Measurements from ENCODE around the gene ATXN2L. TPM values are rescaled to one million over a fixed set of nuclear protein-coding genes. Genes with fewer than 3 reads are reported as not detected.

ATXN2L gene
- total and polyA plus RNA-seq, 3 donors from 2014 or later: 242 to 521 (median 345) TPM

DNA sequence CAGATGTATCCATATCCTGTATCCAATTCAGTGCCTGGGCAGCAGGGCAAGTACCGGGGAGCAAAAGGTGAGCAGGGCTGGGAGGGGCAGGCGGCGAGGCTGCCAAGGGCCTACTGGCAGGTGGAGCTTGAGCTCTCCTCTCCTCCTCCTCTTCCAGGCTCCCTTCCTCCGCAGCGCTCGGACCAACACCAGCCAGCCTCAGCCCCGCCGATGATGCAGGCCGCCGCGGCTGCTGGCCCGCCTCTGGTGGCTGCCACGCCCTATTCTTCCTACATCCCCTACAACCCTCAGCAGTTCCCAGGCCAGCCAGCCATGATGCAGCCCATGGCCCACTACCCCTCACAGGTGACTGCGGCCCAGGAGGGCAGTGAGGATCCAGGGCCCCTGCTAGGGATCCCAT is 11.6 kb downstream of the ATXN2L start:
- WGBS, 2 donors: 92 to 93% methylated on average over 13 to 14 of the region's 14 CpGs
- no peaks in the 10 kb centered on the region for H3K36me3 ChIP-seq (ENCODE audit: low read depth, missing control alignments)

DNA sequence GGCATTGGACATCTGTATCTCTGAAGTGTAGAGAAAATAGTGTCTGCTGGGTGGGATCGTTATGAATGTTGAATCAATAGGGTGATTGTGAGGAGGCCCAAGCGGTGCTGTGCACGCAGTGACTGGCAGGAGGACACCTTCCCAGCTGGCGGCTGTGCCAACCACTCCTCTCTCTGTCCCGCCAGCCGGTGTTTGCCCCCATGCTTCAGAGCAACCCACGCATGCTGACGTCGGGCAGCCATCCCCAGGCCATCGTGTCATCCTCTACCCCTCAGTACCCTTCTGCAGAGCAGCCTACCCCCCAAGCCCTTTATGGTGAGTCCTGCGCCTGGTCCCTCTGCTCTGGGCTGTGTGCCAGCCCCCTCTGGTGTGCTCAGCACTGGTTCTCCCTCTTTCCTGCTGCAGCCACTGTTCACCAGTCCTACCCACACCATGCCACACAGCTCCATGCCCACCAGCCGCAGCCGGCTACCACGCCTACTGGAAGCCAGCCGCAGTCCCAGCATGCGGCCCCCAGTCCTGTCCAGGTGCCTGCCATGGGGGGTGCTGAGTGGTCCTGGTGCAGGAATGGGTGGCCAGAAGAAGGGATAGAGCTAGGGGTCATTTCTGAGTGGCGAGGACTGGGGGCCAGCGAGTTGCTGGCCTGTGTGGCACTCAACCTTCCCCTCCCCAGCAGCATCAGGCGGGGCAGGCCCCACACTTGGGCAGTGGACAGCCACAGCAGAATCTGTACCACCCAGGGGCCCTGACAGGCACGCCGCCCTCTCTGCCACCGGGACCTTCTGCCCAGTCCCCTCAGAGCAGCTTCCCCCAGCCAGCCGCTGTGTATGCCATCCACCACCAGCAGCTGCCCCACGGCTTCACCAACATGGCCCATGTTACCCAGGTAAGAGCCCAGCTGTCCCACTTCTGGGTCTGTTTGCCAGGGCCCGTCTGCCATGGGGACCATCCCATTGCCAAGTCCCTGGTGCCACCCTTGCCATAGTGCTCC is 12.4 kb downstream of the ATXN2L start:
- H3K27me3 ChIP-seq: no peaks in the 10 kb centered on the region
- 89 to 92% methylated on average over 24 to 25 of the region's 25 CpGs for WGBS, 2 donors
- no peak for DNase-seq
- no peaks in the 10 kb centered on the region for H3K4me1 ChIP-seq
- H3K27ac ChIP-seq: no peak overlapping the region
- H3K9me3 ChIP-seq: no peaks in the 10 kb centered on the region
- intact Hi-C loops (cut with DNase I; ENCODE audit: low total_unique reads): no loop called here
- TF ChIP-seq, protein P1, sequence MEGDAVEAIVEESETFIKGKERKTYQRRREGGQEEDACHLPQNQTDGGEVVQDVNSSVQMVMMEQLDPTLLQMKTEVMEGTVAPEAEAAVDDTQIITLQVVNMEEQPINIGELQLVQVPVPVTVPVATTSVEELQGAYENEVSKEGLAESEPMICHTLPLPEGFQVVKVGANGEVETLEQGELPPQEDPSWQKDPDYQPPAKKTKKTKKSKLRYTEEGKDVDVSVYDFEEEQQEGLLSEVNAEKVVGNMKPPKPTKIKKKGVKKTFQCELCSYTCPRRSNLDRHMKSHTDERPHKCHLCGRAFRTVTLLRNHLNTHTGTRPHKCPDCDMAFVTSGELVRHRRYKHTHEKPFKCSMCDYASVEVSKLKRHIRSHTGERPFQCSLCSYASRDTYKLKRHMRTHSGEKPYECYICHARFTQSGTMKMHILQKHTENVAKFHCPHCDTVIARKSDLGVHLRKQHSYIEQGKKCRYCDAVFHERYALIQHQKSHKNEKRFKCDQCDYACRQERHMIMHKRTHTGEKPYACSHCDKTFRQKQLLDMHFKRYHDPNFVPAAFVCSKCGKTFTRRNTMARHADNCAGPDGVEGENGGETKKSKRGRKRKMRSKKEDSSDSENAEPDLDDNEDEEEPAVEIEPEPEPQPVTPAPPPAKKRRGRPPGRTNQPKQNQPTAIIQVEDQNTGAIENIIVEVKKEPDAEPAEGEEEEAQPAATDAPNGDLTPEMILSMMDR (IDR thresholded peaks at IDR 0.05): no peak
- no peak for TF ChIP-seq POLR2A (IDR thresholded peaks at IDR 0.05)
- H3K4me3 ChIP-seq: no peak overlapping the region
- no peaks in the 10 kb centered on the region for H3K36me3 ChIP-seq (ENCODE audit: low read depth, missing control alignments)

More for the DNA sequence above, 11.6 kb downstream of the ATXN2L start:
- TF ChIP-seq, protein P1 (IDR thresholded peaks at IDR 0.05): no peak
- no peak for TF ChIP-seq POLR2A (IDR thresholded peaks at IDR 0.05)
- intact Hi-C loops (cut with DNase I; ENCODE audit: low total_unique reads): no loop called here
- Histone ChIP-seq H3K4me3 (no peak overlapping the region), H3K4me1 (no peaks in the 10 kb centered on the region), H3K27me3 (no peaks in the 10 kb centered on the region), H3K27ac (no peak overlapping the region), H3K9me3 (no peaks in the 10 kb centered on the region)
- no peak for DNase-seq

DNA sequence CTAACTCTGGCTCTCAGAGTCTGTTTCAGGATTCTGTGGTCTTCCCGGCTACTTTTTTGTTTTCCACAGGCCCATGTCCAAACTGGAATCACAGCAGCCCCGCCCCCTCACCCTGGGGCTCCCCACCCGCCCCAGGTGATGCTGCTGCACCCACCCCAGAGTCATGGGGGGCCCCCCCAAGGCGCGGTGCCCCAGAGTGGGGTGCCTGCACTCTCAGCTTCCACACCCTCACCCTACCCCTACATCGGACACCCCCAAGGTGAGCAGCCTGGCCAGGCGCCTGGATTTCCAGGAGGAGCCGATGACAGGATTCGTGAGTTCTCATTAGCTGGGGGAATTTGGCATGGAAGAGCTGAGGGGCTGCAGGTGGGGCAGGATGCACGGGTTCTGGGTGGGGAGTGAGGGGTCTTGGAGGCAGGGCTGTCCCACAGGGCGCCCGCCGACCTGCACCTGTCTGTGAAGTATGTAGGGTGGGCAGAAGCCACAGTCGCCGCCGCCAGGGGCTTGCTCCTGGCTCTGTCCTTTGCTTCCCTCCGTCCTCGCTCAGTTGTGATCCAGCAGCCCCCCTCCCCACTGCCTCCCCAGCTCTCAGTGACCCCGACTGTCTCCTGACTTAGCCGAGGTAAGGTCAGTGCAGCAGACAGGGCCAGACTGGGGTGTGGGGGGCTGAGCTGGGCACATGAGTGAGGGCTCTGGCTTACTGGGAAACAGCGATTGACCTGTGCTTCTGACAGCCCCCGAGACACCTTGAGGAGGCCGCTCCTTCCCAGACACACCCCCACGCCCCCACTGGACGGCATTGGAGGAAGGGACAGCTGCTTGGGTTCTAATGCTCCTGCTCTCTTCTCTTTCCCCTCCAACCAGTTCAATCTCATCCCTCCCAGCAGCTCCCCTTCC is 13.3 kb downstream of the ATXN2L start:
- Histone ChIP-seq H3K4me1 (no peaks in the 10 kb centered on the region), H3K27me3 (no peaks in the 10 kb centered on the region), H3K27ac (no peak overlapping the region), H3K36me3 (ENCODE audit: low read depth, missing control alignments) (no peaks in the 10 kb centered on the region), H3K9me3 (no peaks in the 10 kb centered on the region), H3K4me3 (no peak overlapping the region)
- intact Hi-C loops (cut with DNase I; ENCODE audit: low total_unique reads): no loop called here
- 90 to 94% methylated on average over 20 to 25 of the region's 25 CpGs for WGBS, 2 donors
- no peak for TF ChIP-seq POLR2A (IDR thresholded peaks at IDR 0.05)
- TF ChIP-seq, protein P1 (IDR thresholded peaks at IDR 0.05): no peak
- DNase-seq: no peak

DNA sequence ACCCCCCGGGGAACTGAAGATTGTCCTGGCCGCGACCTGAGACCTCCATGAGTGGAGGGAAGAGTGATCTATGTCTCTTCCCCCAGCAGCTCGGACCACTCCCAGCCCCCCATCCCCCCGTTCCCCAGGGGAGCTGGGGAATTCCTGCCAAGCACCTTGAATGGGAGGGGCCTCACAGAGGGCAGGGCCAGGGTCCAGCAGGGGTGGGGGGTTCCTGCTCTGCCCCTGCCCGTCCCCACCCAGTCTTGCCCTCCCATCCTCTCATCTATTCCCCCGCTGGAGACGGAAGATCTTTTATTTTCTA is 13.9 kb downstream of the ATXN2L start:
- Histone ChIP-seq H3K27ac (no peak overlapping the region), H3K4me1 (no peaks in the 10 kb centered on the region), H3K27me3 (no peaks in the 10 kb centered on the region), H3K9me3 (no peaks in the 10 kb centered on the region), H3K4me3 (no peak overlapping the region), H3K36me3 (ENCODE audit: low read depth, missing control alignments) (no peaks in the 10 kb centered on the region)
- TF ChIP-seq POLR2A (IDR thresholded peaks at IDR 0.05): no peak
- TF ChIP-seq, protein P1 (IDR thresholded peaks at IDR 0.05): no peak
- intact Hi-C loops (cut with DNase I; ENCODE audit: low total_unique reads): no loop called here
- DNase-seq: no peak
- 87 to 93% methylated on average over 6 to 8 of the region's 8 CpGs for WGBS, 2 donors

Measured in testis (tissue), 3 donors.